ENCODE measurements around the gene SUFU. TPM values are rescaled to one million over a fixed set of nuclear protein-coding genes. Genes with fewer than 3 reads are reported as not detected.
A peak's percentile ranks its signal among the peaks of the same experiment; 100 is the strongest.

The SUFU gene
- total and polyA plus RNA-seq, 2 experiments from 2014 or later = 2.8 to 5.6 TPM

DNA sequence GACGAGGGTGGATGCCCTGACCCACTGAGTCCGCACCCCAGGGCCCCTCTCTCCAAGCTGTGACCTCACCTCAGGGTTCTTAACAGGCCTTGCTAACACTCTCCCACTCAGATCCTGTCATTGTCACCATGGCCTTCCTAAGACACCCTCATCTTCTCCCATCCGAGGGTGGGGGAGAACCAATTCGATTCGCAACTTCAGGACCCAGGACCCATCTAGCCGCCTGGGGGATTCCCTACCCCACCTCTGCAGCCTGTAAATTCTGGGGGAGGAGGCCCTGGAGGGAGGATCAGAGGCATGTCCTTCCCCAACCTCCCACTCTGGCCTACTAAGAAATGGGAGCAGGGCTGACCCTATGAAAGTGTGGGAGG lies 157.9 kb downstream of the SUFU start:
- Mint-ChIP-seq H3K27ac (no peak overlapping the region), H3K36me3 (ENCODE audit: low read depth) (peaks cover 13% of the 10 kb centered on the region), H3K9me3 (no peaks in the 10 kb centered on the region), H3K4me3 (no peak overlapping the region), H3K27me3 (ENCODE audit: insufficient read depth, low read depth, poor library complexity) (peaks cover 13% of the 10 kb centered on the region), H3K4me1 (peaks cover 13% of the 10 kb centered on the region; the same call in 2 of the 3 replicates)
- no peak overlapping the region for H3K27ac ChIP-seq (ENCODE audit: low read depth)
- H3K27me3 ChIP-seq (ENCODE audit: insufficient read depth) = no peaks in the 10 kb centered on the region
- H3K4me1 ChIP-seq (ENCODE audit: insufficient read depth) = peaks cover 13% of the 10 kb centered on the region; the same call in 1 of the 2 replicates
- H4K20me1 ChIP-seq (replicated peaks; ENCODE audit: insufficient read depth) = no peaks in the 10 kb centered on the region
- H3K79me2 ChIP-seq (replicated peaks; ENCODE audit: insufficient read depth) = no peaks in the 10 kb centered on the region
- H2AFZ ChIP-seq = no peak overlapping the region
- no peak for TF ChIP-seq STAT1 (IDR thresholded peaks at IDR 0.05; ENCODE audit: unreplicated experiment)
- TF ChIP-seq JUNB (IDR thresholded peaks at IDR 0.05; ENCODE audit: unreplicated experiment) = no peak
- TF ChIP-seq, protein P1, sequence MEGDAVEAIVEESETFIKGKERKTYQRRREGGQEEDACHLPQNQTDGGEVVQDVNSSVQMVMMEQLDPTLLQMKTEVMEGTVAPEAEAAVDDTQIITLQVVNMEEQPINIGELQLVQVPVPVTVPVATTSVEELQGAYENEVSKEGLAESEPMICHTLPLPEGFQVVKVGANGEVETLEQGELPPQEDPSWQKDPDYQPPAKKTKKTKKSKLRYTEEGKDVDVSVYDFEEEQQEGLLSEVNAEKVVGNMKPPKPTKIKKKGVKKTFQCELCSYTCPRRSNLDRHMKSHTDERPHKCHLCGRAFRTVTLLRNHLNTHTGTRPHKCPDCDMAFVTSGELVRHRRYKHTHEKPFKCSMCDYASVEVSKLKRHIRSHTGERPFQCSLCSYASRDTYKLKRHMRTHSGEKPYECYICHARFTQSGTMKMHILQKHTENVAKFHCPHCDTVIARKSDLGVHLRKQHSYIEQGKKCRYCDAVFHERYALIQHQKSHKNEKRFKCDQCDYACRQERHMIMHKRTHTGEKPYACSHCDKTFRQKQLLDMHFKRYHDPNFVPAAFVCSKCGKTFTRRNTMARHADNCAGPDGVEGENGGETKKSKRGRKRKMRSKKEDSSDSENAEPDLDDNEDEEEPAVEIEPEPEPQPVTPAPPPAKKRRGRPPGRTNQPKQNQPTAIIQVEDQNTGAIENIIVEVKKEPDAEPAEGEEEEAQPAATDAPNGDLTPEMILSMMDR (conservative IDR thresholded peaks at IDR 0.05; ENCODE audit: low read depth in 2 of 2) = no peak
- no peak for TF ChIP-seq ZNF114 (CRISPR knock-in tag; IDR thresholded peaks at IDR 0.05)
- TF ChIP-seq, protein P2, sequence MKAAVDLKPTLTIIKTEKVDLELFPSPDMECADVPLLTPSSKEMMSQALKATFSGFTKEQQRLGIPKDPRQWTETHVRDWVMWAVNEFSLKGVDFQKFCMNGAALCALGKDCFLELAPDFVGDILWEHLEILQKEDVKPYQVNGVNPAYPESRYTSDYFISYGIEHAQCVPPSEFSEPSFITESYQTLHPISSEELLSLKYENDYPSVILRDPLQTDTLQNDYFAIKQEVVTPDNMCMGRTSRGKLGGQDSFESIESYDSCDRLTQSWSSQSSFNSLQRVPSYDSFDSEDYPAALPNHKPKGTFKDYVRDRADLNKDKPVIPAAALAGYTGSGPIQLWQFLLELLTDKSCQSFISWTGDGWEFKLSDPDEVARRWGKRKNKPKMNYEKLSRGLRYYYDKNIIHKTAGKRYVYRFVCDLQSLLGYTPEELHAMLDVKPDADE (IDR thresholded peaks at IDR 0.05) = no peak
- no peak for TF ChIP-seq NANOG (IDR thresholded peaks at IDR 0.05; ENCODE audit: borderline replicate concordance)
- TF ChIP-seq EZH2phosphoT487 (IDR thresholded peaks at IDR 0.05; ENCODE audit: unreplicated experiment) = no peak
- no peak for TF ChIP-seq EZH2 (IDR thresholded peaks at IDR 0.05; ENCODE audit: low read depth, unreplicated experiment)
- TF ChIP-seq, protein P3, sequence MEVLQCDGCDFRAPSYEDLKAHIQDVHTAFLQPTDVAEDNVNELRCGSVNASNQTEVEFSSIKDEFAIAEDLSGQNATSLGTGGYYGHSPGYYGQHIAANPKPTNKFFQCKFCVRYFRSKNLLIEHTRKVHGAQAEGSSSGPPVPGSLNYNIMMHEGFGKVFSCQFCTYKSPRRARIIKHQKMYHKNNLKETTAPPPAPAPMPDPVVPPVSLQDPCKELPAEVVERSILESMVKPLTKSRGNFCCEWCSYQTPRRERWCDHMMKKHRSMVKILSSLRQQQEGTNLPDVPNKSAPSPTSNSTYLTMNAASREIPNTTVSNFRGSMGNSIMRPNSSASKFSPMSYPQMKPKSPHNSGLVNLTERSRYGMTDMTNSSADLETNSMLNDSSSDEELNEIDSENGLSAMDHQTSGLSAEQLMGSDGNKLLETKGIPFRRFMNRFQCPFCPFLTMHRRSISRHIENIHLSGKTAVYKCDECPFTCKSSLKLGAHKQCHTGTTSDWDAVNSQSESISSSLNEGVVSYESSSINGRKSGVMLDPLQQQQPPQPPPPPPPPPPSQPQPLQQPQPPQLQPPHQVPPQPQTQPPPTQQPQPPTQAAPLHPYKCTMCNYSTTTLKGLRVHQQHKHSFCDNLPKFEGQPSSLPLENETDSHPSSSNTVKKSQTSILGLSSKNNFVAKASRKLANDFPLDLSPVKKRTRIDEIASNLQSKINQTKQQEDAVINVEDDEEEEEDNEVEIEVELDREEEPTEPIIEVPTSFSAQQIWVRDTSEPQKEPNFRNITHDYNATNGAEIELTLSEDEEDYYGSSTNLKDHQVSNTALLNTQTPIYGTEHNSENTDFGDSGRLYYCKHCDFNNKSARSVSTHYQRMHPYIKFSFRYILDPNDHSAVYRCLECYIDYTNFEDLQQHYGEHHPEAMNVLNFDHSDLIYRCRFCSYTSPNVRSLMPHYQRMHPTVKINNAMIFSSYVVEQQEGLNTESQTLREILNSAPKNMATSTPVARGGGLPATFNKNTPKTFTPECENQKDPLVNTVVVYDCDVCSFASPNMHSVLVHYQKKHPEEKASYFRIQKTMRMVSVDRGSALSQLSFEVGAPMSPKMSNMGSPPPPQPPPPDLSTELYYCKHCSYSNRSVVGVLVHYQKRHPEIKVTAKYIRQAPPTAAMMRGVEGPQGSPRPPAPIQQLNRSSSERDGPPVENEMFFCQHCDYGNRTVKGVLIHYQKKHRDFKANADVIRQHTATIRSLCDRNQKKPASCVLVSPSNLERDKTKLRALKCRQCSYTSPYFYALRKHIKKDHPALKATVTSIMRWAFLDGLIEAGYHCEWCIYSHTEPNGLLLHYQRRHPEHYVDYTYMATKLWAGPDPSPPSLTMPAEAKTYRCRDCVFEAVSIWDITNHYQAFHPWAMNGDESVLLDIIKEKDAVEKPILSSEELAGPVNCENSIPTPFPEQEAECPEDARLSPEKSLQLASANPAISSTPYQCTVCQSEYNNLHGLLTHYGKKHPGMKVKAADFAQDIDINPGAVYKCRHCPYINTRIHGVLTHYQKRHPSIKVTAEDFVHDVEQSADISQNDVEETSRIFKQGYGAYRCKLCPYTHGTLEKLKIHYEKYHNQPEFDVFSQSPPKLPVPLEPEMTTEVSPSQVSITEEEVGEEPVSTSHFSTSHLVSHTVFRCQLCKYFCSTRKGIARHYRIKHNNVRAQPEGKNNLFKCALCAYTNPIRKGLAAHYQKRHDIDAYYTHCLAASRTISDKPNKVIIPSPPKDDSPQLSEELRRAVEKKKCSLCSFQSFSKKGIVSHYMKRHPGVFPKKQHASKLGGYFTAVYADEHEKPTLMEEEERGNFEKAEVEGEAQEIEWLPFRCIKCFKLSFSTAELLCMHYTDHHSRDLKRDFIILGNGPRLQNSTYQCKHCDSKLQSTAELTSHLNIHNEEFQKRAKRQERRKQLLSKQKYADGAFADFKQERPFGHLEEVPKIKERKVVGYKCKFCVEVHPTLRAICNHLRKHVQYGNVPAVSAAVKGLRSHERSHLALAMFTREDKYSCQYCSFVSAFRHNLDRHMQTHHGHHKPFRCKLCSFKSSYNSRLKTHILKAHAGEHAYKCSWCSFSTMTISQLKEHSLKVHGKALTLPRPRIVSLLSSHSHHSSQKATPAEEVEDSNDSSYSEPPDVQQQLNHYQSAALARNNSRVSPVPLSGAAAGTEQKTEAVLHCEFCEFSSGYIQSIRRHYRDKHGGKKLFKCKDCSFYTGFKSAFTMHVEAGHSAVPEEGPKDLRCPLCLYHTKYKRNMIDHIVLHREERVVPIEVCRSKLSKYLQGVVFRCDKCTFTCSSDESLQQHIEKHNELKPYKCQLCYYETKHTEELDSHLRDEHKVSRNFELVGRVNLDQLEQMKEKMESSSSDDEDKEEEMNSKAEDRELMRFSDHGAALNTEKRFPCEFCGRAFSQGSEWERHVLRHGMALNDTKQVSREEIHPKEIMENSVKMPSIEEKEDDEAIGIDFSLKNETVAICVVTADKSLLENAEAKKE (CRISPR knock-in tag; IDR thresholded peaks at IDR 0.05) = no peak
- TF ChIP-seq ZNF331 (CRISPR knock-in tag; IDR thresholded peaks at IDR 0.05; ENCODE audit: low read depth) = no peak
- no peak for TF ChIP-seq CREB1 (CRISPR knock-in tag; IDR thresholded peaks at IDR 0.05; ENCODE audit: low read depth)
- TF ChIP-seq, protein P4, sequence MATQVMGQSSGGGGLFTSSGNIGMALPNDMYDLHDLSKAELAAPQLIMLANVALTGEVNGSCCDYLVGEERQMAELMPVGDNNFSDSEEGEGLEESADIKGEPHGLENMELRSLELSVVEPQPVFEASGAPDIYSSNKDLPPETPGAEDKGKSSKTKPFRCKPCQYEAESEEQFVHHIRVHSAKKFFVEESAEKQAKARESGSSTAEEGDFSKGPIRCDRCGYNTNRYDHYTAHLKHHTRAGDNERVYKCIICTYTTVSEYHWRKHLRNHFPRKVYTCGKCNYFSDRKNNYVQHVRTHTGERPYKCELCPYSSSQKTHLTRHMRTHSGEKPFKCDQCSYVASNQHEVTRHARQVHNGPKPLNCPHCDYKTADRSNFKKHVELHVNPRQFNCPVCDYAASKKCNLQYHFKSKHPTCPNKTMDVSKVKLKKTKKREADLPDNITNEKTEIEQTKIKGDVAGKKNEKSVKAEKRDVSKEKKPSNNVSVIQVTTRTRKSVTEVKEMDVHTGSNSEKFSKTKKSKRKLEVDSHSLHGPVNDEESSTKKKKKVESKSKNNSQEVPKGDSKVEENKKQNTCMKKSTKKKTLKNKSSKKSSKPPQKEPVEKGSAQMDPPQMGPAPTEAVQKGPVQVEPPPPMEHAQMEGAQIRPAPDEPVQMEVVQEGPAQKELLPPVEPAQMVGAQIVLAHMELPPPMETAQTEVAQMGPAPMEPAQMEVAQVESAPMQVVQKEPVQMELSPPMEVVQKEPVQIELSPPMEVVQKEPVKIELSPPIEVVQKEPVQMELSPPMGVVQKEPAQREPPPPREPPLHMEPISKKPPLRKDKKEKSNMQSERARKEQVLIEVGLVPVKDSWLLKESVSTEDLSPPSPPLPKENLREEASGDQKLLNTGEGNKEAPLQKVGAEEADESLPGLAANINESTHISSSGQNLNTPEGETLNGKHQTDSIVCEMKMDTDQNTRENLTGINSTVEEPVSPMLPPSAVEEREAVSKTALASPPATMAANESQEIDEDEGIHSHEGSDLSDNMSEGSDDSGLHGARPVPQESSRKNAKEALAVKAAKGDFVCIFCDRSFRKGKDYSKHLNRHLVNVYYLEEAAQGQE (IDR thresholded peaks at IDR 0.05; ENCODE audit: unreplicated experiment) = no peak
- no peak for TF ChIP-seq POLR2AphosphoS5 (IDR thresholded peaks at IDR 0.05; ENCODE audit: low read depth)
- no peak for DNase-seq (ENCODE audit: low spot score)
- H3K4me2 ChIP-seq = peak overlapping the region; percentile 58
- H3F3A ChIP-seq (replicated peaks; ENCODE audit: low read depth) = no peaks in the 10 kb centered on the region
- no peaks in the 10 kb centered on the region for H3K9me2 ChIP-seq (ENCODE audit: insufficient read depth)
- no peak overlapping the region for H3K4me3 ChIP-seq
- H3K36me3 ChIP-seq (ENCODE audit: insufficient read depth) = no peaks in the 10 kb centered on the region
- ATAC-seq = no peak
